GM23338 (cell line): ENCODE data around the gene GPATCH3.

ENCODE experiments used
- CTCF ChIP-seq, 2 experiments: fragments of 200-600 bp in 1 of 2; sonication (generic) in 1 of 2; conservative IDR thresholded peaks; 2 replicates each; pipeline versions ENCODE4 v1.5.1 to v1.6.1; 2016 to 2017; ENCODE audit warnings: antibody characterized with exemption in 2 of 2, low read depth in 2 of 2, mild to moderate bottlenecking in 2 of 2, moderate library complexity in 1 of 2
- EZH2 ChIP-seq: fragments of 200-600 bp; sonication (generic); IDR thresholded peaks from one replicate; pipeline ENCODE4 v1.8.0; 2017; ENCODE audit warnings: antibody characterized with exemption, mild to moderate bottlenecking, low read depth; ENCODE audit not compliant: unreplicated experiment

DNA sequence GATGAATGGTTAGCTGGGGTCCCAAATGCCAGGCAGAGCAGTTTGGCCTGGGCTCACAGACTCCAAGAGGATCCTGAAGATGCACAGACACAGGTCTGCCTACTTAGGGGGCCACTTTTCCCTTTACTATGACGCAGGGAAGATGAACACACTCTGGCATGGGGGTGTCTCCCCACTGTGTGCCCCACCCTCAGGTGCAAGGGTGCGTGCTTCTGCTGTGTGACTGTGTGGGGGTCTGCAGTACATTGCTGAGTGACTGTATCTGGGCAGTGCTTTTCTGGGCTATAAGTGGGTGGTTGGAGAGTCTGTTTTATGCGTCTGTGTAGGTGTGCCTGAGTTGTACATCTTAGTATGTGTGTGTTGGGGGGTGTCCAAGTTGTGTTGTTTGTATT is 9.7 kb upstream of the GPATCH3 start:
- no peak for TF ChIP-seq EZH2
- no peak for TF ChIP-seq CTCF (conservative IDR thresholded peaks at IDR 0.05; ENCODE audit: low read depth in 2 of 2)
